Activated CD8-positive, alpha-beta memory T cell treated with anti-CD3 and anti-CD28 coated beads, Interleukin-2, amount 50 U/mL, for 48 hours (primary cell): ENCODE data around the gene PAQR5.
"Not testable (repeated sequence)": the region's sequence is repeated elsewhere in the genome, so short reads cannot be mapped to it uniquely, and the experiment has no call there.

Source experiments
- DNase-seq: peaks from one replicate; pipeline ENCODE4 v3.0.0-alpha.2; 2020

Gene PAQR5

DNA sequence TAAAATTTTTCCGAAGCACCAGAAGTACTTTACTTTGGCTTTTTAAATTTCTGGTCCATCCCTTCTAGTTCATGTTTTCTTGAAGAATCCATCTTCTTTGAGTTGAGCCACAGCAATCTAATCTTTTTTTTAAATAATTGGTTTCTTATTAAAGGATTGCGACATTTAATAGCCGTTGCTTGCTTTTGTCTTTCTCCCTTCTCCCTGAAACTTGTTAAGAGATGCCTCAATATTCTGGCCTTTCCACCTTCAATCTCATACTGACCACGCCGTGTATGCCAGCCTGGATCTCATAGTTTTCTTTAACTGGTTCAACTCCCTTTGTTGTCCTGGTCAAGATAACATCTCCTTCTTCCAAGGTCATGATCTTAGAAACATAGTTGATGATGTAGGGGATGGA is 135.5 kb downstream of the PAQR5 start:
- DNase-seq = no peak

DNA sequence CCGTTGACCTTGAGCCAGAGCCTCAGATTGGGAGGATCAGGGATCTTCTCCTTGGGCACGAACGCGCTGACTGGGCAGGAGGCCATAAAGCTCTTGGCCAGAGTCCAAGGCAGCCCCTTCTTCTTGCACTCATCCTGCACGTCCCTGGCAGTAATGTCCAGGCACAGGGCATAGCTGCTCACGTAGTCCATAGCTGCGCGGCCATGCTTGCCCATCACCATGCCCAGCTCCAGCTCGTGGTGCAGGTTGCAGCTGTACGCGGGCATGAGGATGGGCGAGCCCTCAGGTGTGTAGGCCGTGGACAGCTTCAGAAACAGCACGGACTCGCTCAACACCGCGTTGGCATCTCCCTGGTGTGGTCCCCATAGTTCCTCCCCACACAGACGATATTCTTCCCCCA is 136.0 kb downstream of the PAQR5 start:
- DNase-seq = no peak

DNA sequence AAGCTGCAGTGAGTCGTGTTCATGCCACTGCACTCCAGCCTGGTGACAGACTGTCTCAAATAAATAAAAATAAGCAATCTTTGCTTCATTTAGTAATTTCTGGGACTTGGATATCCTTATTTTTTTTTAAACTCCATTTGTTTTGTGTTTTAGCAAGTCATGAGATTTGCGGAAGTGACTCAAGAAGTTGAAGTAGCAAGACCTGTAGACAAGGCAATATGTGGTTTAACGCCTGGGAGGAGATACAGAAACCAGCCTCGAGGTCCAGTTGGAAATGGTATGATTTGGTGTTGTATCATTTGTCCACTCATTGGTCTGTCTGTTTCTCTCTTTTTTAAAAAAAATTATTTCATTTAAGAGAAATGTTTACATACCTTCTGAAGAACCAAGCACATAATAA is 137.3 kb downstream of the PAQR5 start:
- no peak for DNase-seq

DNA sequence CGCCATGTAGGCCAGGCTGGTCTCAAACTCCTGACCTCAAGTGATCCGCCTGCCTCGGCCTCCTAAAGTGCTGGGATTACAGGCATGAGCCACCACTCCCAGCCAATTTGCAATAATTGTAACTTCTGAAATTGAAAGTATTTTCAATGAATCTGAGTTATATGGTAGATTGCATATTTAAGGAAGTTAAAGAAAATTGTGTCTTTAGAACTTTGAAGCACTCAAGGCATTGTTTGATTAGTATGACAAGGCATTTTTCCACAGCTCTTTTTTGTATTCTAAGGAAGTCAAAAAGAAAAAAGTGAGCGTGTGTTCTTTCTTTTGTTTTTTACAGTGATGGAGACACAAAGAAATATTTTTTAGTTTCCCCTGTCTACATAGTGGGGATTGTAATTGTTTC is 138.2 kb downstream of the PAQR5 start:
- DNase-seq = no peak

DNA sequence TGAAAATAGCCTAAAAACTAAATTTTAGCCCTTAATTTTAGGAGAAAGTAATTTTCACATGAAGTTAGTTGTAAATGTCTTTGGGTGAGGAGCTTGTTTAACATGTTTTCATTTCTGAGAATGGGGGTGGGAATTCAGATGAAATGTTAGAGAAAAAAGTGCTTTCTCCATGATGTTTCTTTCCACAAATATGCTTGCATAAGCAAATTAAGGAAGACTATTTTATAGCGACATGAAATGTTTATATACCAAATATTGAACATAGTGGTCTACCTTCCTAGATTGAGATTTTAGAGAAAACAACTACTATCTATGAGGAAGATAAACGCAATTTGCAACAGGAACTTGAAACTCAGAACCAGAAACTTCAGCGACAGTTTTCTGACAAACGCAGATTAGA is 140.9 kb downstream of the PAQR5 start:
- no peak for DNase-seq

DNA sequence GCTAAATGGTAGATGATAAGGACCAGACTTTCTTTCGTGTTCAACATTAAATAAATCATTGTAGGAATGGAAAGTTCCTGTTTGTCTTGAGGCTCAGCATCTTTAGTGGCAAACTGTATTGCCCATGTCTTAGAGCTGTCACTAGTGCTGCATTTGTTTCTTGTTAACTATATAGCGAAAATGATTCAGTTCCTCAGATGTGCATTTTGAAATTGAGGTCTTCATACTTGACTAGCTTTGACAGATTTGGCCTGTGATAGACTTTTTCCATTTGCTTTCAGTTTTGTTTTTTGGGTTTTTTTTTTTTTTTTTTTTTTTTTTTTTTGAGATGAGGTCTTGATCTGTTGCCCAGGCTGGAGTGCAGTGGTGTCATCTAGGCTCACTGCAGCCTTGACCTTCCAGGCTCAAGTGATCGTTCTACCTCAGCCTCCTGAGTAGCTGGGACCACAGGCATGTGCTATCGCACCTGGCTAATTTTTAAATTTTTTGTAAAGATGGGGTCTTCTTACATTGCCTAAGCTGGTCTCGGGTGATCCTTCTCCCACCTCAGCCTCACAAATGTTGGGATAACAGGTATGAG is 144.4 kb downstream of the PAQR5 start:
- no peak for DNase-seq

DNA sequence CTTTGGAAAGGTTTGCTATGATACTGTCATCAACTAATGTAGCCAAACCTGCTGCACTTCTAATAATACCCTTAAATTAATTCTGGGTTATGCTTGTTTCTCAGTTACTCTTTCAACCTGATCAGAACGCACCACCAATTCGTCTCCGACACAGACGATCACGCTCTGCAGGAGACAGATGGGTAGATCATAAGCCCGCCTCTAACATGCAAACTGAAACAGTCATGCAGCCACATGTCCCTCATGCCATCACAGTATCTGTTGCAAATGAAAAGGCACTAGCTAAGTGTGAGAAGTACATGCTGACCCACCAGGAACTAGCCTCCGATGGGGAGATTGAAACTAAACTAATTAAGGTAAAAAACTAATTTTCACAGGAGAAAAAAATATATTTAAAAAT is 146.0 kb downstream of the PAQR5 start:
- no peak for DNase-seq

DNA sequence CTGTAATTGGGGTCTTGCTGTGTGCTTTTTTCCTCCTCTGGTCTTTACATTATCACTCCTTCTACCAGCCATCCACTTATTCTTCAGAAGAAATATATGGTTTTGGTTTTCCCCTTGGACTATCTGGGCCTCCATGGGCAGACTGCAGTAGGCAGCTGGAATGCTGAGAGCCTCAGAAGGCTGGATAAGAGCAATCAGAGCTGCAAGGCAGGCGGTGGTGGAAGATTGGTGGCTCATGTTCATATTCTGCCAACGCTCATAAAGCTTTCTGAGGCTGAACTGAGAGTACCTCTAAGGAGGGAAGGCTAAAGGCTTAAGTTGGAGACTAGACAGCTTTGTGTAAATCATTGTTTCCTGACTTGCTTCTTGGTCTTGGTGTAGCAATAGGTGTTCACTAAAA is 148.2 kb downstream of the PAQR5 start:
- DNase-seq = no peak

DNA sequence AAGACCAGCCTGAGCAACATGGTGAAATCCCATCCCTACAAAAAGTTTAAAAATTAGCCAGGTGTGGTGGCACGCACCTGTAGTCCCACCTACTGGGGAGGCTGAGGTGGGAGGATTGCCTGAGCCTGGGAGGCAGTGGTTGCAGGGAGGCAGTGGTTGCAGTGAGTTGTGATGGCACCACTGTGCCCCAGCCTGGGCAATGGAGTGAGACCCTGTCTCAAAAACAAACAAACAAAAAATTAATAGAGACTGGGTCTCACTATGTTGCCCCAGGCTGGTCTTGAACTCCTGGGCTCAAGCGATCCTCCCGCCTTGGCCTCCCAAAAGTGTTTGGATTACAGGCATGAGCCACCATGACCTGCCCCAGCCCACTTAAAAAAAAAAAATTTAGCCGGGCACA is 151.5 kb downstream of the PAQR5 start:
- not testable (repeated sequence) for DNase-seq

DNA sequence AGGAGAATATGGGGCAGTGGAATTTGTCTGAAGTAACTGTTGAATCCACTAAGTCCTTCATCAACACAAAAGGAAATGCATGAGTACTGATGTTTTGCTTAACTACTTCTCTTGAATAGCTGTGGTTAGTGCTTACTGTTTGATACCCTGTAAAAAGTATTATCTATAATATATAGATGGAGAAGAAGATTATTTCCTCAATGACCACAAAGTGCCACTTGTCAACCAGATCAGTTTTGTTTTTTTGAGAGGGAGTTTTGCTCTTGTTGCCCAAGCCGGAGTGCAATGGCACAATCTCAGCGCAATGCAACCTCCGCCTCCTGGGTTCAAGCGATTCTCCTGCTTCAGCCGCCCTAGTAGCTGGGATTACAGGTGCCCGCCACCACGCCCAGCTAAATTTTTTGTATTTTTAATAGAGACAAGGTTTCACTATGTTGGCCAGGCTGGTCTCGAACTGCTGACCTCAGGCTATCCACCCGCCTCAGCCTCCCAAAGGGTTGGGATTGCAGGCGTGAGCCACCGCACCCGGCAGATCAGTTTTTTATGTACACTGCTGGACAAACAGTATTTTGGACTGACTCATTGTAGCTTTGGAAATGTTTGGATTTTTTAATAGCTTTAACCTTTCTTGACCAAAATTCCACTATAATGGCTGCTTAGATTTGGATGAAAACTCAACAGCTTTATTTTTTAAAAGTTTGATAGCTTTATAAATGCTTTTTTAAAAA is 152.4 kb downstream of the PAQR5 start:
- no peak for DNase-seq

DNA sequence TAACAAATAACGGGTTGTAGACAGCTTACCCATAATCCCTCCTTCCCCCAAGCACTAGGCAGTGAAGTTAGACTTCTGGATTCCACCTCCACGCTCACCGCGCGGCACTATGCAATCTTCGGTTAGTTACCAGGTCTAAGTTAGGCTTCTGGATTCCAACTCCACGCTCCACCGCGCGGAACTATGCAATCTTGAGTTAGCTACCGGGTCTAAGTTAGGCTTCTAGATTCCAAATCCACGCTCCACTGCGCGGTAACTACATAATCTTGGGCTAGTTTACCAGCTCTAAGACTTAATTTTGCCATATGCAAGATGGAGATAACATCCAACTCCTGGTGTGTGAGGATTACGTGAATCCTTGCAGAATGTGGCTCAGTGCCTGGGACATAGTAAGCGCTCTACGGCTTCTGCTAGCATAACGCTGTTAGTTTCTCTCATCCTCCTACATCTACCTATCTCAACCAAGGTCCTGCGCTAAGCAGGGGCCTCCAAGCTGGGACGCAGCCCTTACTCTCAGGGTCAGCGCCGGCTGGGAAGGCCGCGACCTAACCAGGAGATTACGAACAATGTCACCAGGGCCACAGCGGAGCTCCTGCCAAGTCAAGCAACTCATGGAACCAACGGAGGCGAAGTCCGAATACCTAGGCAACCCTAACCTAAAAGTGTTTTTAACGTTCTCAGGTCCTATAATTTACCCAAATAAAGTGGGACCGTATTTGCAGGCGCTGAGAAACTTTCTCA is 153.4 kb downstream of the PAQR5 start:
- no peak for DNase-seq

DNA sequence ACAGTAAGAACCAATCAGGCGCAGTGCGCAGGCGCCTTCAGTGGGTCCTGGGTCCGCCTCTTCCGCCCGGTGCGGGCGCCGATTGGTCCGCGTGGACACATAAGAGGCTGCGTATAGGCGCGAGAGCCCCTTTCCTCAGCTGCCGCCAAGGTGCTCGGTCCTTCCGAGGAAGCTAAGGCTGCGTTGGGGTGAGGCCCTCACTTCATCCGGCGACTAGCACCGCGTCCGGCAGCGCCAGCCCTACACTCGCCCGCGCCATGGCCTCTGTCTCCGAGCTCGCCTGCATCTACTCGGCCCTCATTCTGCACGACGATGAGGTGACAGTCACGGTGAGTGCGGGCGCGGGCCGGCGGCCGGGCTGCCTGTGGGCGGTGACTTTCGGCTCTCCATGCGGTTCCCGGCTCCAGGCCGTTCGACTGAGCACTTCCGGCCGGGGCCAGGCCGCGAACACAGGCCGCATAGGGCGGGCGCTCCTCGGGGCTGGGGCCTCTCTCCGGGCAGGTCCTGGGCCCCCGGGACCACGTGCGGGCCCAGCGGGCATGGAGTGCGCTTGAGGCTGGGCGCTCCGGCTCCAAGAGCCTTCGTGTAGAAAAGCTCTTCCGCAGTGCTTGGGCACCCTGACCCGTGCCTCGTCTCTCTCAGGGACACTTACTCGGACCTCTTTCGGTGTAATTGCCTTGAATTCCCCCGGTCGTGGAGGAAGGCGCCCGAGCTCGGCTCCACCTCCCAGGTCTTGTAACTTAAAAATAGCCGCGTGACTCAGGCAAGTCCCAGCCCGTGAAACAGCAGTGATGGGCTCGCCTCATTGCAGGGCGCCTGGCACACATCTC is 154.2 kb downstream of the PAQR5 start, which contains the start of gene RPLP1:
Gene RPLP1, plus strand, starts transcription at position 127 of the 830 bp plus-strand sequence. Its CDS starts 131 bp downstream, at position 258.
- peak; percentile 98 for DNase-seq

DNA sequence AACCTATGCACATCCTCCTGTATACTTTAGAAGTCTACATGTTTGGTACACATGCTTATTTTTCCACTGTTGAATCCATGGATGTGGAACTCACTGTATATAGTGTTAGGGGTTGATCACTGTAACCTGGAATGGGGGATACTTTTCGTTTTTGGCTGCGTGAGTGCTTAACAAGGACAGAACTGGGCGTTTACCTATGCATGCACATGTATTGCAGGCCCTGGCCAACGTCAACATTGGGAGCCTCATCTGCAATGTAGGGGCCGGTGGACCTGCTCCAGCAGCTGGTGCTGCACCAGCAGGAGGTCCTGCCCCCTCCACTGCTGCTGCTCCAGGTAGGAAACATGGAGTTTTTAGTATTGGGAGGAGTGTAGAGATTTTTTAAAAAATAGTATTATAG is 156.2 kb downstream of the PAQR5 start:
- DNase-seq = no peak

DNA sequence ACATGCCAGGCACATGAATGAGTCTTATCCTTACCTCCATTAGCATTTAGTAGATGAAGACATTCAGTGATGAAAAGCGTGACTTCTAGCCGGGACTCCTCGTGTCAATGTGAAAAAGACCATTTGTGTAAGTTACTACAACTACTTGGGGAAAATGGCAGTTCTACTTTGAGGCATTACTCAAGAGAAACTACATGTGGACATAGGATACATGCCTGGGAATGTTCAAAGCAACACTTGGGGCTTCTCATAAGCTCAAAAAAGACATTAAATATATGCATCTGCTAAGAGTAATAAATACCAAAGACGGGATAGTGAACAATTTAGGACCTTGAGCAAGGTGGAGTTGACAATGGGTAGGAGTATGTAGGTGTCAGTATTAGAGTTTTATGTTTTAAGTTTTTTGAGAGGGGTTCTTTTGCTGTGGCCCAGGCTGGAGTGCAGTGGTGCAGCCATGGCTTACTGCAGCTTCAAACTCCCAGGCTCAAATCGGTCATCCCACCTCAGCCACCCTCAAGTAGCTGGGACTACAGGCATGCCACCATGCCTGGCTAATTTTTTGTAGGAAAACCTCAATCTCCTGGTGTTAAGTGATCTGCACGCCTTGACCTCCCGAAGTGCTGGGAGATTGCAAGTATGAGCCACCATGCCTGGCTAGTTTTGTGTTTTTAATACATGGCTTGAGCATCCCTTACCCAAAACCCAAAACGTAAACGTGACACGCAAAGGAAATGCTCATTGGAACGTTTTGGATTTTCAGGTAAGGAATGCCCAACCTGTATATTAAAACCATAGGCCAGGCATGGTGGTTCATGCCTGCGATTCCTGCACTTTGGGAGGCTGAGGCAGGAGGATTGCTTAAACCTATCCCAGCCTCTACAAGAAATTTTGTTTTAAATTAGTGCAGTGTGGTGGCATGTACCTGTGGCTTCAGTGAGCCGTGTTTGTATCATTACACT is 157.8 kb downstream of the PAQR5 start:
- DNase-seq = no peak
